OCI-LY7 (cell line): ENCODE results near the gene LRRC75B. TPM values are rescaled to one million over a fixed set of nuclear protein-coding genes. Genes with fewer than 3 reads are reported as not detected.
A peak's percentile ranks its signal among the peaks of the same experiment; 100 is the strongest.
"Not testable (repeated sequence)": the region's sequence is repeated elsewhere in the genome, so short reads cannot be mapped to it uniquely, and the experiment has no call there.

Experiments used
- BruUV-seq: library from RNA; stranded (reverse); fragments of 400-500 nt; replicated peaks from 2 replicates; lab custom pipeline; 2021; lab: Mats Ljungman, UMichigan
- CTCF ChIA-PET: fragments of 300-600 bp; sonication (Branson Sonifier 250); formaldehyde crosslinking; loops from one replicate; lab custom pipeline; 2022; ENCODE audit warnings: antibody characterized with exemption; ENCODE audit not compliant: unreplicated experiment; lab: Charles Lee
- POLR2A ChIA-PET: fragments of 300-600 bp; sonication (Branson Sonifier 250); formaldehyde crosslinking; loops from one replicate; lab custom pipeline; 2022; ENCODE audit warnings: antibody characterized with exemption; lab: Charles Lee
- DNase-seq: peaks from one replicate; pipeline ENCODE4 v3.0.0-alpha.2; 2015; ENCODE audit warnings: low spot score
- H2AFZ ChIP-seq: fragments of 200-600 bp; sonication (generic), shearing (Covaris generic); 2 replicates; pipeline ENCODE4 v1.6.1; 2014; ENCODE audit warnings: mild to moderate bottlenecking, antibody characterized with exemption, low read length, moderate library complexity
- H3K27ac ChIP-seq: fragments of 200-600 bp; sonication (generic); 2 replicates; pipeline ENCODE4 v1.5.1; 2014; ENCODE audit warnings: mixed run types, low read depth, mild to moderate bottlenecking, moderate library complexity, low read length, inconsistent platforms; ENCODE audit not compliant: poor library complexity, severe bottlenecking
- H3K36me3 ChIP-seq: fragments of 200-600 bp; sonication (generic); 2 replicates; pipeline ENCODE4 v1.6.1; 2014; ENCODE audit warnings: mild to moderate bottlenecking, antibody characterized with exemption, low read length, moderate library complexity, mixed read lengths; ENCODE audit not compliant: insufficient read depth
- H3K4me1 ChIP-seq: fragments of 200-600 bp; sonication (generic); 2 replicates; pipeline ENCODE4 v1.5.1; 2014; ENCODE audit warnings: mild to moderate bottlenecking, low read length; ENCODE audit not compliant: insufficient read depth, poor library complexity, severe bottlenecking
- H3K4me2 ChIP-seq: fragments of 200-600 bp; sonication (generic); 2 replicates; pipeline ENCODE4 v1.6.1; 2014; ENCODE audit warnings: mild to moderate bottlenecking, low read length
- H3K4me3 ChIP-seq: fragments of 200-600 bp; sonication (generic); 2 replicates; pipeline ENCODE4 v1.5.1; 2014; ENCODE audit warnings: mild to moderate bottlenecking, low read depth, low read length; ENCODE audit not compliant: poor library complexity, severe bottlenecking
- H3K79me2 ChIP-seq: fragments of 200-600 bp; sonication (generic); 2 replicates; pipeline ENCODE4 v1.6.1; 2016; ENCODE audit warnings: low read depth, mild to moderate bottlenecking, low read length, moderate library complexity, mixed read lengths; ENCODE audit not compliant: insufficient read depth
- H3K9me2 ChIP-seq: fragments of 200-600 bp; sonication (generic); 2 replicates; pipeline ENCODE4 v1.6.1; 2016; ENCODE audit warnings: mild to moderate bottlenecking, low read length, mixed read lengths; ENCODE audit not compliant: insufficient read depth
- H3K9me3 ChIP-seq: fragments of 200-600 bp; sonication (generic); 2 replicates; pipeline ENCODE4 v1.6.1; 2014; ENCODE audit warnings: mild to moderate bottlenecking, mixed run types, low read length, mixed read lengths
- H4K20me1 ChIP-seq: fragments of 200-600 bp; sonication (generic); 2 replicates; pipeline ENCODE4 v1.6.1; 2014; ENCODE audit warnings: mild to moderate bottlenecking, antibody characterized with exemption, low read length, moderate library complexity, mixed read lengths; ENCODE audit not compliant: insufficient read depth
- intact Hi-C: fragments of 100-400 bp; cut with micrococcal nuclease; formaldehyde crosslinking; loops from one replicate; pipeline ENCODE4 v1.10.0; 2022; ENCODE audit not compliant: unreplicated experiment
- total RNA-seq, 2 experiments: library from RNA; depleted of rRNA in 1 of 2; stranded (reverse); fragments of >200 nt in 1 of 2; shearing (Covaris generic) in 1 of 2; gene quantifications; 2 replicates each; pipeline ENCODE4 v1.2.3, GENCODE V29; 2014 to 2022
- TF ChIP-seq, protein P1 (sequence below): fragments of 200-600 bp; sonication (generic); conservative IDR thresholded peaks from 2 replicates; pipeline ENCODE4 v1.5.1; 2014; ENCODE audit warnings: mild to moderate bottlenecking, antibody characterized with exemption, low read length, moderate library complexity, mixed read lengths

The LRRC75B gene
- total RNA-seq, 2 experiments from 2014 or later, result not detected

DNA sequence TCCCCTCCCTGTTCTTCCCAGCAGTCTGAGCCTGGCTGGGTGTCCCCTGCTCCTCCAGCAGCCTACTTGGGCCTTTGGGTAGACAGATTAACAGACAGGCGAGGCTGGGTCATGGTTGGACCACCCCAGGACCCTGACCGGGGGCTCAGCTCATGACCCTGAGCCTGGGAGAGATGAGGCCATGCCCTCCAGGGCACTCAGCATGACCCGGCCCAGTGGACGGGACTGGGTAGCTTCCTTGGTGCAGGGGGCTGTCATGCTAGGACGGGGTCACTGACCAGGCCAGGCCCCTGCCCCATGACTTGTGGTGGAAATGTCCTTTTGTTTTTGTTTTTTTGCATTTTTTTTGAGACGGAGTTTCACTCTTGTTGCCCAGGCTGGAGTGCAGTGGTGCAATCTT is 15.5 kb upstream of the LRRC75B start:
- BruUV-seq, DNase-seq, CTCF ChIA-PET: not testable (repeated sequence)

DNA sequence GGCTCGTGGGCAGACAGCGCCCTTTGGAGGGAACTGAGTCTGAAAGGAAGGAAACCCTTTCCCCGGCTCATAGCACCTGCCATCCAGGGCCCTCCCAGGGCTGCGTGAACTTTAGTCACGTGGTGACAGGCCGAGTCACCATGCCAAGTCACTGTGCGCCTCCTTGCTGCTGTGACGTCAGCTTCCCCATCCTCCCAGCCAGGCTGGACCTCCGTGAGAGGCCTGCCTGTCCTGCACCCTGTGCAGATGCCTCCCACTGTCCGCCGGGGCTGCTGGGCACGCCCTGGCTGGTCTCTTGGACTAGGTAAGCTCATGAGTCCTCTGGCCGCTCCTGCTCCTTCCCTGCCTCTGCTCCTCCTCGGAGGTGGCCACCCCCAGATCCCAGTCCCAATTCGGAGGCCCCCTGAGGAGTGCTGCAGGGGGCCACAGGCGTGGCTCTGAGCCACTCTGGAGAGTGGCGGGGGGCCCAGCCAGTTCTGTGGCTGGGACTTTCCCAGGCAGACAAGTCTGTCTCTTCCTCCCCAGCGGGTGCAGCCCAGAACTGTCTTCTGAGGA is 14.6 kb upstream of the LRRC75B start:
- H3K9me3 ChIP-seq, intact Hi-C loops, H3K27ac ChIP-seq, BruUV-seq, H3K36me3 ChIP-seq, H3K4me3 ChIP-seq, H3K9me2 ChIP-seq, CTCF ChIA-PET, POLR2A ChIA-PET, H3K79me2 ChIP-seq, H4K20me1 ChIP-seq, H3K4me2 ChIP-seq: not testable (repeated sequence)
- peak; percentile 34 for DNase-seq
- Histone ChIP-seq H3K4me1 (peaks cover 16% of the 10 kb centered on the region), H2AFZ (peak overlapping the region; percentile 46; the same call in 1 of the 2 replicates)

More for the DNA sequence above, 15.5 kb upstream of the LRRC75B start:
- POLR2A ChIA-PET, H4K20me1 ChIP-seq, H3K27ac ChIP-seq, H3K9me3 ChIP-seq, H3K79me2 ChIP-seq, H3K4me2 ChIP-seq, H3K4me3 ChIP-seq, intact Hi-C loops, H2AFZ ChIP-seq, H3K9me2 ChIP-seq, H3K36me3 ChIP-seq: not testable (repeated sequence)
- H3K4me1 ChIP-seq, result peaks cover 16% of the 10 kb centered on the region

DNA sequence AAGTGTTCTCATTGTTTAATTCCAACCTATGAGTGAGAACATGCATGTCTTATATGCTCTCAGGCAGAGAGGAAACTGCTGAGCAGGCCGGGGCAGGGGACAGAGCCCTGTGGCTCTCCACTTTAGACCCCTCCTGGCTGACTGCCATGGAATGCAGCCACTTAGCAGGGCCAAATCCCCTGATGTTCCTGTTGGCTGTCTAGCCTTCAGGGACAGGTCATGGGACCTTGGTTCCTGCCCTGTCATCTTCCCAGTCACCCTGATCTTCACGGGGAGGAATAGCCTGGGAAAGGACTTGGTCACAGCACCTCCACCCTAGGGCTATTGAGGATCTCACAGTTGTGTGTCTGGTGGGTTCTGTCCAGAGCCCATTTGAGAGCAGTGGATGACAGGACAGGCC is 13.5 kb upstream of the LRRC75B start:
- H3K79me2 ChIP-seq, H3K36me3 ChIP-seq, H4K20me1 ChIP-seq, H2AFZ ChIP-seq, POLR2A ChIA-PET, BruUV-seq, DNase-seq, H3K9me3 ChIP-seq, intact Hi-C loops, CTCF ChIA-PET, H3K4me3 ChIP-seq, H3K27ac ChIP-seq, H3K4me2 ChIP-seq, H3K9me2 ChIP-seq: not testable (repeated sequence)
- peaks cover 18% of the 10 kb centered on the region for H3K4me1 ChIP-seq

DNA sequence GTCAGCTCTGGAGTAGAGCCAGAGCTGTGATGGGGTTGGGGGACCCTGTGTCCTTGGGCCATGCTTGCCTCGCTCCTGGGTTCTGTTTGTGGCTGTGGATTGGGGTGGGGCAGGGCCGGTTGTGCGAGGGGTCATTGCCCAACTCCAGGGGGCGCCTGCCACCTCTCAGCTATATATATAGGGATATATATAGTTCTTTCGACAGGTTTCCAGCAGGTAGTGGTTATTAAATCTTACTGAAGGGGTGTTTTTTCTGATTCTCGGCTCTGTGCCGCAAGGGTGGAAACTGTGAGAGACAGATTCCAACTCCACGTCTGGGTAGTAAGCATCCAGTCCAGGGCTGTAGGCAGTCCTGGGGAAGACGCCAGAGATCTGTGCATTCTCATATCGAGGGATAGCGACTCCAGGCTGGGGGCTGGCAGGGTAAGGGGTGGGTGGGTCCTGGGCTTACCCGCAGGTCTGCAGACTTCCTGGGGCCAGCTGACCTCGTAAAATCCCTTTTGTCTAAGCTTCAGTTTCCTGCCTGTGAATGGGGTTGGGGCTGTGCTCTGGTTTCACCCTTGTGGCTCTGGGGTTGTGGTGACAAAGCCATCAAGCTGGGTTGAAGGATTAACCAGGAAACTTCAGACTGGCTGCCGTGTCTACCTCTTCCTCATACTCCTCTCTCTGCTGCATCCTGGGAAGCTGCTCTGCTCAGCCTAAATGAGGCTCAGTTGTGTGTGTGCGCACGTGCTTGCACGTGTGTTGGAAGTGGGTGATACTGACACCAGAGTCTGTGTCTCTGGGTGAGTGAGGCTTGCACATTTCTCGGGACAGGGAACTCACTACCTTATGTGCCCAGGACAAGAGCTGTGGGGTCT is 11.1 kb upstream of the LRRC75B start:
- H3K9me2 ChIP-seq, H3K9me3 ChIP-seq, H4K20me1 ChIP-seq, CTCF ChIA-PET, H3K79me2 ChIP-seq, H3K27ac ChIP-seq, BruUV-seq, intact Hi-C loops, H3K4me3 ChIP-seq, H3K36me3 ChIP-seq: not testable (repeated sequence)
- POLR2A ChIA-PET, result interaction anchor here (0.6 kb wide), 1 partner anchor 73 kb away, joined by 4 read pairs; no protein-coding TSS in a partner anchor
- Histone ChIP-seq H2AFZ (peak overlapping the region; percentile 80; the same call in 1 of the 2 replicates), H3K4me1 (peaks cover 20% of the 10 kb centered on the region), H3K4me2 (peak overlapping the region; percentile 44; the same call in 1 of the 2 replicates)
- TF ChIP-seq, protein P1, sequence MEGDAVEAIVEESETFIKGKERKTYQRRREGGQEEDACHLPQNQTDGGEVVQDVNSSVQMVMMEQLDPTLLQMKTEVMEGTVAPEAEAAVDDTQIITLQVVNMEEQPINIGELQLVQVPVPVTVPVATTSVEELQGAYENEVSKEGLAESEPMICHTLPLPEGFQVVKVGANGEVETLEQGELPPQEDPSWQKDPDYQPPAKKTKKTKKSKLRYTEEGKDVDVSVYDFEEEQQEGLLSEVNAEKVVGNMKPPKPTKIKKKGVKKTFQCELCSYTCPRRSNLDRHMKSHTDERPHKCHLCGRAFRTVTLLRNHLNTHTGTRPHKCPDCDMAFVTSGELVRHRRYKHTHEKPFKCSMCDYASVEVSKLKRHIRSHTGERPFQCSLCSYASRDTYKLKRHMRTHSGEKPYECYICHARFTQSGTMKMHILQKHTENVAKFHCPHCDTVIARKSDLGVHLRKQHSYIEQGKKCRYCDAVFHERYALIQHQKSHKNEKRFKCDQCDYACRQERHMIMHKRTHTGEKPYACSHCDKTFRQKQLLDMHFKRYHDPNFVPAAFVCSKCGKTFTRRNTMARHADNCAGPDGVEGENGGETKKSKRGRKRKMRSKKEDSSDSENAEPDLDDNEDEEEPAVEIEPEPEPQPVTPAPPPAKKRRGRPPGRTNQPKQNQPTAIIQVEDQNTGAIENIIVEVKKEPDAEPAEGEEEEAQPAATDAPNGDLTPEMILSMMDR, result peak; percentile 52
- peak; percentile 27 for DNase-seq

DNA sequence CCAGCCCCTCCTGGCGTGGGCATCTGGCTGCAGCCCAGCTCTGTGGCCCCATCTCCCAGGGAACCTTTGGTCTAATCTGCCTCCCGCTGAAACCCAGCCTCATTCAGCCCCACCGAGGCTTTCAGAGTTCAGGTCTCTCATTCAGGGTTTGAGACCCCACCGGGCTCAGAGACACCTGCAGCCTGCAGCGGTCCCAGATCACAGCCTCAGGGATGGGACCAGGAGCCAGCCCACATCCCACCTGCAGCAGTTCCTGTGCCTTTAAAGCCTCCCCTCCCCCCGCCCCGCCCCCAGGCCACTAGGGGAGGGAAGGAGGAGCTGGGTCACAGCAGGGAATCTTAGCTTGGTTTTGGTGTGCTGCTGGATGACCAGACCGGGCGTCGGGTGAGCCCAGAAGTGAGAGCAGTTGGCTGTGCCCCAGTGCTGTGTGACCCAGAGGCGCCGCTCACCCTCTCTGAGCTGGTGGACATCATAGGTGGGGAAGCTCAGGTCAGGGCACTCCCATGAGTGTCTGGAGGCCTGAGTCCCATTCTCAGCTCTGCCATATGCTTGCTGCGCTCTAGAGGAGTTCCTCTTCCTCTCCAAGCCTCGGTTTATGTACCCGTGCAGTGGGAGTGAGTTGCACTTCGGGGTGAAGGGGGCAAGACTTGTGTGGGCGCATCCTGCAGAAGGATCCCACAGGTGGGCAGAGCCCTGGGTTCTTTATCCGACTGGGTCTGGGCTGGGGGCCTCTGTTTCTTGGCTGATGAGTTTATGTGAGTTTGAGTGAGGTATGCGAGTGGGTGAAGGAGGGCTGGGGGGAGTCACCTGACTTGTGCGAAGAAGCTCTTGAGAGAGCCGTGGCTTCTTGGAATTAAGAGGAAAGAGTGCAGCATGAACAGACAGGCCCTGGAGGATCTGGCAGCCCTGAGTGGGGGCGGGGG is 10.2 kb upstream of the LRRC75B start, which contains the start of gene GGT1:
GGT1 (plus strand) TSS at position 347 of the 923 bp plus-strand sequence. CDS start 7,889 bp downstream, outside the sequence.
- DNase-seq, intact Hi-C loops, H4K20me1 ChIP-seq, H3K9me3 ChIP-seq, H3K4me3 ChIP-seq, H3K27ac ChIP-seq, H3K79me2 ChIP-seq, H3K9me2 ChIP-seq, H3K36me3 ChIP-seq, BruUV-seq, CTCF ChIA-PET: not testable (repeated sequence)
- POLR2A ChIA-PET, result interaction anchor here (0.6 to 0.7 kb wide), 2 partner anchors 72 to 252 kb away, joined by 3 to 4 read pairs; no protein-coding TSS in a partner anchor
- Histone ChIP-seq H2AFZ (peak within 1 kb of the TSS; percentile 80; the same call in 1 of the 2 replicates), H3K4me1 (peaks cover 20% of the 10 kb centered on the region), H3K4me2 (peak within 1 kb of the TSS; percentile 44; the same call in 1 of the 2 replicates)
